ENCODE measurements around the gene HDAC7.

- TF ChIP-seq CTCF (conservative IDR thresholded peaks at IDR 0.05 in 1 of 2, IDR thresholded peaks at IDR 0.05 in 1 of 2; ENCODE audit: low read depth in 1 of 2, low read length in 2 of 2) (no peak), EZH2 (IDR thresholded peaks at IDR 0.05; ENCODE audit: low read length, missing control alignments) (no peak)
Observed at GRCh38 chr12:47844264-47845019, 24.7 kb upstream of the HDAC7 start.
